ENCODE data around the gene EXOSC6. TPM values are rescaled to one million over a fixed set of nuclear protein-coding genes. Genes with fewer than 3 reads are reported as not detected.
"Not testable (repeated sequence)": the region's sequence is repeated elsewhere in the genome, so short reads cannot be mapped to it uniquely, and the experiment has no call there.

EXOSC6 gene
- polyA plus RNA-seq, 1 of the 3 experiments (the other 2 are of a cell fraction) = 10.0 TPM

- H3K9ac ChIP-seq; H3K4me1 ChIP-seq (ENCODE audit: control insufficient read depth in 1 of 2, insufficient read depth in 2 of 2, low read depth in 1 of 2, low read length in 1 of 2); H3K9me3 ChIP-seq; H4K20me1 ChIP-seq (ENCODE audit: insufficient read depth); POLR2A ChIA-PET; H3K9me2 ChIP-seq; H3K4me3 ChIP-seq (ENCODE audit: low read depth in 2 of 2, low read length in 1 of 2); H3K79me2 ChIP-seq (ENCODE audit: insufficient read depth); H3K27ac ChIP-seq (ENCODE audit: low read depth in 2 of 2, low read length in 1 of 2); H2AFZ ChIP-seq (ENCODE audit: low read depth); H3K4me2 ChIP-seq; H3F3A ChIP-seq (replicated peaks; ENCODE audit: insufficient read depth); DNase-seq; H3K27me3 ChIP-seq (ENCODE audit: insufficient read depth): not testable (repeated sequence)
- CTCF ChIA-PET = interaction anchor here (0.9 to 1.0 kb wide), 2 partner anchors 8 to 12 kb away, joined by 3 to 7 read pairs; partner anchors contain the start of gene EXOSC6
- 97% methylated on average over 6 of the region's 6 CpGs for WGBS (ENCODE audit: low lambda C conversion rate)
- H3K36me3 ChIP-seq (replicated peaks in 1 of 2; ENCODE audit: control insufficient read depth in 1 of 2, insufficient read depth in 2 of 2, low read length in 1 of 2) = peaks cover 61 to 62% of the 10 kb centered on the region in 2 experiments
Measured at GRCh38 chr16:70259903-70260302, 8.2 kb upstream of the EXOSC6 start.

GRCh38 chr16:70258946-70259345 is 7.2 kb upstream of the EXOSC6 start:
- Histone ChIP-seq H3K9ac (no peak overlapping the region), H3K9me3 (no peaks in the 10 kb centered on the region), H3K27ac (ENCODE audit: low read depth in 2 of 2, low read length in 1 of 2) (no peak overlapping the region), H3K36me3 (replicated peaks in 1 of 2; ENCODE audit: control insufficient read depth in 1 of 2, insufficient read depth in 2 of 2, low read length in 1 of 2) (peaks cover 51 to 67% of the 10 kb centered on the region in 2 experiments), H3F3A (replicated peaks; ENCODE audit: insufficient read depth) (peaks cover 5% of the 10 kb centered on the region), H2AFZ (ENCODE audit: low read depth) (no peak overlapping the region), H3K4me1 (ENCODE audit: control insufficient read depth in 1 of 2, insufficient read depth in 2 of 2, low read depth in 1 of 2, low read length in 1 of 2) (no peaks in the 10 kb centered on the region), H3K27me3 (ENCODE audit: insufficient read depth) (no peaks in the 10 kb centered on the region), H3K9me2 (no peaks in the 10 kb centered on the region), H4K20me1 (ENCODE audit: insufficient read depth) (no peaks in the 10 kb centered on the region), H3K79me2 (ENCODE audit: insufficient read depth) (no peaks in the 10 kb centered on the region), H3K4me2 (no peak overlapping the region), H3K4me3 (ENCODE audit: low read depth in 2 of 2, low read length in 1 of 2) (no peak overlapping the region)
- WGBS (ENCODE audit: low lambda C conversion rate) = 94% methylated on average over 10 of the region's 10 CpGs
- no peak for DNase-seq
- CTCF ChIA-PET = interaction anchor here (1.1 to 10.1 kb wide), 2 partner anchors 8 to 27 kb away, joined by 3 to 76 read pairs; no protein-coding TSS in a partner anchor
- POLR2A ChIA-PET = interaction anchor here (1.1 kb wide), 1 partner anchor 28 kb away, joined by 3 read pairs; no protein-coding TSS in a partner anchor
- TF ChIP-seq FOXM1 (IDR thresholded peaks at IDR 0.05; ENCODE audit: low read depth) (no peak), ELF1 (IDR thresholded peaks at IDR 0.05) (no peak), YY1 (IDR thresholded peaks at IDR 0.05; ENCODE audit: low read depth) (no peak), RFX5 (IDR thresholded peaks at IDR 0.05; ENCODE audit: low read length) (no peak), CHD2 (IDR thresholded peaks at IDR 0.05; ENCODE audit: low read length, partially characterized antibody) (no peak), FOXJ3 (CRISPR knock-in tag; IDR thresholded peaks at IDR 0.05) (no peak), FOSL2 (IDR thresholded peaks at IDR 0.05; ENCODE audit: borderline replicate concordance, low read depth) (no peak), RXRA (IDR thresholded peaks at IDR 0.05; ENCODE audit: borderline replicate concordance, low read depth) (no peak), USF1 (IDR thresholded peaks at IDR 0.05; ENCODE audit: borderline replicate concordance, low read depth) (no peak), PBX3 (IDR thresholded peaks at IDR 0.05) (no peak), JUND (IDR thresholded peaks at IDR 0.05) (no peak), NRF1 (IDR thresholded peaks at IDR 0.05; ENCODE audit: low read depth, low read length) (no peak), NFIC (IDR thresholded peaks at IDR 0.05; ENCODE audit: borderline replicate concordance) (no peak), RAD21 (IDR thresholded peaks at IDR 0.05; ENCODE audit: low read length) (no peak), SMC3 (IDR thresholded peaks at IDR 0.05; ENCODE audit: low read depth, low read length) (no peak), SIN3A (IDR thresholded peaks at IDR 0.05; ENCODE audit: borderline replicate concordance, low read depth, low read length) (no peak), MAX (IDR thresholded peaks at IDR 0.05; ENCODE audit: low read depth) (no peak), GATA2 (CRISPR knock-in tag; IDR thresholded peaks at IDR 0.05) (no peak), TCF12 (IDR thresholded peaks at IDR 0.05) (no peak)

Measured in SK-N-SH (cell line).